Astrocyte (in vitro differentiated cells and primary cell): ENCODE results near the gene SMIM24. TPM values are rescaled to one million over a fixed set of nuclear protein-coding genes. Genes with fewer than 3 reads are reported as not detected.

ENCODE experiments used
- DNase-seq: peaks from one replicate; pipeline ENCODE4 v3.0.0-alpha.2; 2010; ENCODE audit warnings: low read depth
- FAIRE-seq: peaks from 2 replicates; lab custom pipeline; 2011; peaks lifted over from hg19 to GRCh38; lab: Jason Lieb, UNC
- H2AFZ ChIP-seq: 2 replicates; pipeline ENCODE4 v1.6.0; 2012; ENCODE audit warnings: low read depth, low read length, inconsistent platforms
- H3K27ac ChIP-seq: 2 replicates; pipeline ENCODE4 v1.5.1; 2011; ENCODE audit warnings: low read depth, low read length, inconsistent platforms
- H3K27me3 ChIP-seq: 2 replicates; pipeline ENCODE4 v1.6.0; 2011; ENCODE audit warnings: low read length, inconsistent platforms; ENCODE audit not compliant: insufficient read depth
- H3K36me3 ChIP-seq: 2 replicates; pipeline ENCODE4 v1.5.1; 2011; ENCODE audit warnings: low read length, inconsistent platforms; ENCODE audit not compliant: insufficient read depth
- H3K4me1 ChIP-seq: 2 replicates; pipeline ENCODE4 v1.5.1; 2011; ENCODE audit warnings: low read length, inconsistent platforms; ENCODE audit not compliant: insufficient read depth
- H3K4me2 ChIP-seq: 2 replicates; pipeline ENCODE4 v1.6.0; 2012; ENCODE audit warnings: low read length, inconsistent platforms
- H3K4me3 ChIP-seq: 2 replicates; pipeline ENCODE4 v1.5.1; 2011; ENCODE audit warnings: low read depth, mild to moderate bottlenecking, low read length, inconsistent platforms; ENCODE audit not compliant: insufficient read depth
- H3K79me2 ChIP-seq: 2 replicates; pipeline ENCODE4 v1.6.0; 2012; ENCODE audit warnings: mild to moderate bottlenecking, low read length, inconsistent platforms; ENCODE audit not compliant: insufficient read depth
- H3K9ac ChIP-seq: 2 replicates; pipeline ENCODE4 v1.6.0; 2012; ENCODE audit warnings: mild to moderate bottlenecking, low read length, inconsistent platforms
- H3K9me3 ChIP-seq: 2 replicates; pipeline ENCODE4 v1.5.1; 2012; ENCODE audit warnings: low read depth, mild to moderate bottlenecking, low read length, inconsistent platforms; ENCODE audit not compliant: insufficient read depth
- H4K20me1 ChIP-seq: 2 replicates; pipeline ENCODE4 v1.6.0; 2012; ENCODE audit warnings: low read length, inconsistent platforms; ENCODE audit not compliant: insufficient read depth
- H3K27ac Mint-ChIP-seq: one replicate; pipeline ENCODE4 v1.8.0; 2021; ENCODE audit warnings: mild to moderate bottlenecking, mixed read lengths; ENCODE audit not compliant: unreplicated experiment
- H3K27me3 Mint-ChIP-seq: one replicate; pipeline ENCODE4 v1.8.0; 2021; ENCODE audit warnings: low read depth, mixed read lengths; ENCODE audit not compliant: unreplicated experiment
- H3K36me3 Mint-ChIP-seq: one replicate; pipeline ENCODE4 v1.8.0; 2021; ENCODE audit warnings: low read depth, mixed read lengths; ENCODE audit not compliant: unreplicated experiment
- H3K4me1 Mint-ChIP-seq: one replicate; pipeline ENCODE4 v1.8.0; 2021; ENCODE audit warnings: low read depth, mixed read lengths; ENCODE audit not compliant: unreplicated experiment
- H3K4me3 Mint-ChIP-seq: one replicate; pipeline ENCODE4 v1.8.0; 2021; ENCODE audit warnings: mild to moderate bottlenecking, moderate library complexity, mixed read lengths; ENCODE audit not compliant: unreplicated experiment
- H3K9me3 Mint-ChIP-seq: one replicate; pipeline ENCODE4 v1.8.0; 2021; ENCODE audit warnings: mild to moderate bottlenecking, mixed read lengths; ENCODE audit not compliant: unreplicated experiment
- CTCF ChIP-seq: IDR thresholded peaks from 2 replicates; pipeline ENCODE4 v1.5.1; 2011; ENCODE audit warnings: low read depth, mild to moderate bottlenecking, inconsistent platforms, low read length, moderate library complexity; ENCODE audit not compliant: insufficient read depth
- EZH2 ChIP-seq: IDR thresholded peaks from 2 replicates; pipeline ENCODE4 v1.6.1; 2012; ENCODE audit warnings: mild to moderate bottlenecking, low read length, inconsistent platforms; ENCODE audit not compliant: insufficient read depth
- total RNA-seq: library from RNA; stranded (reverse); gene quantifications from 2 replicates; pipeline ENCODE4 v1.2.1, GENCODE V29; 2021

SMIM24 gene
- total RNA-seq, 1 donor from 2014 or later, result not detected

- no peak overlapping the region for H3K4me3 Mint-ChIP-seq
- peaks cover 12% of the 10 kb centered on the region for H3K4me1 Mint-ChIP-seq
- Histone ChIP-seq H4K20me1 (peaks cover 9% of the 10 kb centered on the region), H3K4me1 (no peaks in the 10 kb centered on the region), H3K79me2 (no peaks in the 10 kb centered on the region), H3K27me3 (no peaks in the 10 kb centered on the region), H3K9me3 (no peaks in the 10 kb centered on the region), H3K9ac (no peak overlapping the region), H3K4me2 (no peak overlapping the region), H3K4me3 (no peak overlapping the region), H3K36me3 (peaks cover 2% of the 10 kb centered on the region), H2AFZ (no peak overlapping the region), H3K27ac (no peak overlapping the region)
- no peak for TF ChIP-seq EZH2
- no peak for TF ChIP-seq CTCF
- H3K36me3 Mint-ChIP-seq, result peaks cover 7% of the 10 kb centered on the region
- FAIRE-seq, result no peak
- peaks cover 6% of the 10 kb centered on the region for H3K9me3 Mint-ChIP-seq
- H3K27ac Mint-ChIP-seq, result no peak overlapping the region
- peaks cover 17% of the 10 kb centered on the region for H3K27me3 Mint-ChIP-seq
- no peak for DNase-seq
Observed at GRCh38 chr19:3467437-3468198, 12.7 kb downstream of the SMIM24 start.

- no peaks in the 10 kb centered on the region for H3K9me3 ChIP-seq
- H2AFZ ChIP-seq, result no peak overlapping the region
- no peaks in the 10 kb centered on the region for H3K79me2 ChIP-seq
- H3K36me3 ChIP-seq, result peaks cover 2% of the 10 kb centered on the region
- H4K20me1 ChIP-seq, result peaks cover 7% of the 10 kb centered on the region
- FAIRE-seq, result no peak
- Mint-ChIP-seq H3K27ac (no peak overlapping the region), H3K36me3 (peaks cover 7% of the 10 kb centered on the region), H3K4me1 (peaks cover 12% of the 10 kb centered on the region), H3K9me3 (peaks cover 6% of the 10 kb centered on the region), H3K4me3 (no peak overlapping the region), H3K27me3 (peaks cover 16% of the 10 kb centered on the region)
- H3K27me3 ChIP-seq, result no peaks in the 10 kb centered on the region
- H3K4me2 ChIP-seq, result no peak overlapping the region
- H3K4me1 ChIP-seq, result no peaks in the 10 kb centered on the region
- H3K27ac ChIP-seq, result no peak overlapping the region
- H3K9ac ChIP-seq, result no peak overlapping the region
- no peak overlapping the region for H3K4me3 ChIP-seq
- no peak for DNase-seq
- no peak for TF ChIP-seq EZH2
- no peak for TF ChIP-seq CTCF
Observed at GRCh38 chr19:3466635-3467034, 13.7 kb downstream of the SMIM24 start.

- Mint-ChIP-seq H3K36me3 (peaks cover 7% of the 10 kb centered on the region), H3K4me1 (peaks cover 12% of the 10 kb centered on the region), H3K27ac (peak overlapping the region; percentile 78), H3K9me3 (peaks cover 4% of the 10 kb centered on the region), H3K27me3 (peaks cover 11% of the 10 kb centered on the region), H3K4me3 (no peak overlapping the region)
- no peaks in the 10 kb centered on the region for H3K79me2 ChIP-seq
- H3K9ac ChIP-seq, result no peak overlapping the region
- no peak overlapping the region for H3K4me2 ChIP-seq
- no peak for DNase-seq
- no peak overlapping the region for H3K4me3 ChIP-seq
- no peak overlapping the region for H3K27ac ChIP-seq
- no peaks in the 10 kb centered on the region for H3K9me3 ChIP-seq
- H3K27me3 ChIP-seq, result no peaks in the 10 kb centered on the region
- H4K20me1 ChIP-seq, result peaks cover 7% of the 10 kb centered on the region
- H2AFZ ChIP-seq, result no peak overlapping the region
- no peak for FAIRE-seq
- TF ChIP-seq EZH2 (no peak), CTCF (no peak)
- no peaks in the 10 kb centered on the region for H3K4me1 ChIP-seq
- peaks cover 2% of the 10 kb centered on the region for H3K36me3 ChIP-seq
Observed at GRCh38 chr19:3465552-3465951, 14.8 kb downstream of the SMIM24 start.
